Measurements from ENCODE around the gene JAZF1. TPM values are rescaled to one million over a fixed set of nuclear protein-coding genes. Genes with fewer than 3 reads are reported as not detected.

Gene JAZF1
- total and polyA plus RNA-seq, 2 of the 8 experiments (the other 6 are each of a cell fraction or from before 2014, with no cell fraction given) = 2.6 to 21.8 TPM

- TF ChIP-seq SAP30 (IDR thresholded peaks at IDR 0.05; ENCODE audit: insufficient read depth, insufficient replicate concordance, low read length) (no peak), SP4 (IDR thresholded peaks at IDR 0.05; ENCODE audit: low read length) (no peak), TEAD4 (IDR thresholded peaks at IDR 0.05; ENCODE audit: low read depth, low read length) (no peak), TBP (IDR thresholded peaks at IDR 0.05; ENCODE audit: low read depth, low read length) (no peak), ASH2L (IDR thresholded peaks at IDR 0.05; ENCODE audit: low read length) (no peak), YY1 (IDR thresholded peaks at IDR 0.05; ENCODE audit: low read depth, low read length) (no peak)
Observed at GRCh38 chr7:28081016-28081415, 99.6 kb downstream of the JAZF1 start (continued).

All from H1 (cell line).